HepG2 (cell line): ENCODE results near the gene DAB1. TPM values are rescaled to one million over a fixed set of nuclear protein-coding genes. Genes with fewer than 3 reads are reported as not detected.

Experiments
- ATAC-seq: fragments of 200-7000 bp; cut with Tn5 transposase; 3 replicates; pipeline ENCODE4 v1.9.1; 2020; ENCODE audit warnings: mild to moderate bottlenecking, moderate library complexity
- BruUV-seq: library from RNA; stranded (reverse); fragments of 400-500 nt; replicated peaks from 2 replicates; lab custom pipeline; 2021; lab: Mats Ljungman, UMichigan
- CTCF ChIA-PET: fragments of 300-600 bp; formaldehyde crosslinking; extraction: SDS; loops from one replicate; lab custom pipeline; 2021; ENCODE audit warnings: low total read pairs, inconsistent platforms, low intra/inter-chr PET ratio; lab: Yijun Ruan, JAX
- POLR2A ChIA-PET: fragments of 350-600 bp; sonication (Branson Sonifier 250); formaldehyde crosslinking; loops from one replicate; lab custom pipeline; 2020; ENCODE audit warnings: antibody characterized with exemption, inconsistent platforms; lab: Yijun Ruan, JAX
- DNase-seq: peaks from one replicate; pipeline ENCODE4 v3.0.0-alpha.2; 2015; ENCODE audit warnings: low spot score
- FAIRE-seq: peaks from 3 replicates; lab custom pipeline; 2011; peaks lifted over from hg19 to GRCh38; lab: Jason Lieb, UNC
- H2AFZ ChIP-seq: one replicate; pipeline ENCODE4 v1.6.1; 2011; ENCODE audit warnings: low read length, inconsistent platforms
- H3K27ac ChIP-seq: fragments of 300-600 bp; 3 replicates; pipeline ENCODE4 v1.8.0; 2011; ENCODE audit warnings: mixed run types, mild to moderate bottlenecking, mixed read lengths, low read length, inconsistent platforms; ENCODE audit not compliant: insufficient read depth; ENCODE audit errors: extremely low read length
- H3K27me3 ChIP-seq, 2 experiments: fragments of 200-600 bp in 1 of 2; 2 replicates in 1 of 2; 3 replicates in 1 of 2; pipeline versions ENCODE4 v1.6.0 to v1.8.0; 2011; ENCODE audit warnings: low read length in 2 of 2, mild to moderate bottlenecking in 2 of 2, moderate library complexity in 2 of 2, inconsistent platforms in 1 of 2; ENCODE audit not compliant: insufficient read depth in 2 of 2, control insufficient read depth in 1 of 2
- H3K36me3 ChIP-seq, 2 experiments: fragments of 200-600 bp in 1 of 2; replicated peaks in 1 of 2; 2 replicates in 1 of 2; 3 replicates in 1 of 2; pipeline versions ENCODE4 v1.5.1 to v1.8.0; 2011; ENCODE audit warnings: low read length in 2 of 2, inconsistent platforms in 1 of 2; ENCODE audit not compliant: insufficient read depth in 2 of 2, control insufficient read depth in 1 of 2
- H3K4me1 ChIP-seq: 2 replicates; pipeline ENCODE4 v1.5.1; 2012; ENCODE audit warnings: low read length, inconsistent platforms; ENCODE audit not compliant: insufficient read depth
- H3K4me2 ChIP-seq: 2 replicates; pipeline ENCODE4 v1.6.0; 2011; ENCODE audit warnings: low read depth, low read length, inconsistent platforms
- H3K4me3 ChIP-seq, 3 experiments: fragments of 200-600 bp in 1 of 3; sonication (generic), shearing (Covaris generic) in 1 of 3; replicated peaks in 1 of 3; 2 replicates each; pipeline ENCODE4 v1.5.1; 2011 to 2016; ENCODE audit warnings: low read length in 3 of 3, inconsistent platforms in 2 of 3, low read depth in 2 of 3, mild to moderate bottlenecking in 2 of 3, control low read depth in 1 of 3, mixed read lengths in 1 of 3; ENCODE audit not compliant: insufficient read depth in 1 of 3
- H3K79me2 ChIP-seq: one replicate; pipeline ENCODE4 v1.6.1; 2011; ENCODE audit warnings: low read length, inconsistent platforms; ENCODE audit not compliant: insufficient read depth
- H3K9ac ChIP-seq: 2 replicates; pipeline ENCODE4 v1.6.0; 2011; ENCODE audit warnings: mild to moderate bottlenecking, low read depth, low read length, inconsistent platforms; ENCODE audit not compliant: insufficient read depth
- H3K9me3 ChIP-seq: 2 replicates; pipeline ENCODE4 v1.5.1; 2012; ENCODE audit warnings: mild to moderate bottlenecking, low read length
- H4K20me1 ChIP-seq: 2 replicates; pipeline ENCODE4 v1.6.0; 2011; ENCODE audit warnings: inconsistent platforms, mild to moderate bottlenecking, low read length, moderate library complexity; ENCODE audit not compliant: insufficient read depth
- HNRNPL ChIP-seq: fragments of 200-400 bp; formaldehyde crosslinking; IDR thresholded peaks from 2 replicates; pipeline ENCODE4 v1.6.1; 2017; ENCODE audit warnings: mild to moderate bottlenecking, low read depth, low read length
- KDM4B ChIP-seq: sonication (generic); formaldehyde crosslinking; IDR thresholded peaks from 2 replicates; pipeline ENCODE4 v1.4.0; 2020; ENCODE audit warnings: missing genetic modification reagents
- REST ChIP-seq, 2 experiments: IDR thresholded peaks; 2 replicates each; pipeline ENCODE4 v1.6.1; 2011 to 2012; ENCODE audit warnings: low read length in 2 of 2, borderline replicate concordance in 1 of 2, low read depth in 1 of 2, mild to moderate bottlenecking in 1 of 2, moderate library complexity in 1 of 2
- STAG1 ChIP-seq: sonication (generic); formaldehyde crosslinking; IDR thresholded peaks from 2 replicates; pipeline ENCODE4 v1.4.0; 2020; ENCODE audit warnings: missing genetic modification reagents
- TFAP4 ChIP-seq: sonication (generic); IDR thresholded peaks from 2 replicates; pipeline ENCODE4 v1.6.1; 2016; ENCODE audit warnings: low read depth, borderline replicate concordance
- ZNF292 ChIP-seq: sonication (generic); formaldehyde crosslinking; IDR thresholded peaks from 2 replicates; pipeline ENCODE4 v1.8.1; 2022; ENCODE audit warnings: mild to moderate bottlenecking, low read depth, missing genetic modification reagents, borderline replicate concordance
- WGBS: methylation state at CpG from one replicate; pipeline ENCODE4 v1.1.6; 2017; ENCODE audit warnings: low lambda C conversion rate; 5-methylcytosine and 5-hydroxymethylcytosine counted together
- in situ Hi-C: cut with HindIII; loops from 2 replicates; pipeline ENCODE4 v1.10.0; 2017; ENCODE audit warnings: low pct_unique_long_range_greater_than_20kb; ENCODE audit not compliant: extremely low pct_ligation_motif_present
- intact Hi-C: fragments of 100-400 bp; cut with micrococcal nuclease; formaldehyde crosslinking; loops from one replicate; pipeline ENCODE4 v1.10.0; 2022; ENCODE audit not compliant: unreplicated experiment
- polyA plus RNA-seq, 8 experiments: library from polyadenylated mRNA; depleted of rRNA in 3 of 8; stranded (reverse) in 7 of 8; unstranded in 1 of 8; fragments of >200 nt; fragmentation: Illumina TruSeq in 4 of 8; extraction: Trizol in 4 of 8; gene quantifications; 2 replicates each; pipeline versions ENCODE4 v1.2.1 to v1.2.3, GENCODE V29; 2011 to 2016; ENCODE audit warnings: low read depth in 4 of 8, missing spikeins in 1 of 8, mixed read lengths in 1 of 8; ENCODE audit not compliant: insufficient read depth in 1 of 8
- total RNA-seq, 5 experiments: library from RNA; depleted of rRNA; stranded (reverse); fragments of >200 nt; fragmentation: Illumina TruSeq; extraction: Trizol; gene quantifications; 2 replicates each; pipeline ENCODE4 v1.2.3, GENCODE V29; 2016; ENCODE audit warnings: low read depth in 1 of 5
- TF ChIP-seq, protein P1 (sequence below): sonication (generic); formaldehyde crosslinking; IDR thresholded peaks from 2 replicates; pipeline ENCODE4 v1.5.1; 2020; ENCODE audit warnings: missing genetic modification reagents, mild to moderate bottlenecking, borderline replicate concordance
- TF ChIP-seq, protein P2 (sequence below): sonication (generic); formaldehyde crosslinking; IDR thresholded peaks from 2 replicates; pipeline ENCODE4 v1.9.0; 2022; ENCODE audit warnings: low read depth, missing genetic modification reagents

The DAB1 gene
- total and polyA plus RNA-seq, 2 of the 13 experiments (the other 11 are each of a cell fraction or from before 2014, with no cell fraction given) = 0.04 to 0.13 TPM

DNA sequence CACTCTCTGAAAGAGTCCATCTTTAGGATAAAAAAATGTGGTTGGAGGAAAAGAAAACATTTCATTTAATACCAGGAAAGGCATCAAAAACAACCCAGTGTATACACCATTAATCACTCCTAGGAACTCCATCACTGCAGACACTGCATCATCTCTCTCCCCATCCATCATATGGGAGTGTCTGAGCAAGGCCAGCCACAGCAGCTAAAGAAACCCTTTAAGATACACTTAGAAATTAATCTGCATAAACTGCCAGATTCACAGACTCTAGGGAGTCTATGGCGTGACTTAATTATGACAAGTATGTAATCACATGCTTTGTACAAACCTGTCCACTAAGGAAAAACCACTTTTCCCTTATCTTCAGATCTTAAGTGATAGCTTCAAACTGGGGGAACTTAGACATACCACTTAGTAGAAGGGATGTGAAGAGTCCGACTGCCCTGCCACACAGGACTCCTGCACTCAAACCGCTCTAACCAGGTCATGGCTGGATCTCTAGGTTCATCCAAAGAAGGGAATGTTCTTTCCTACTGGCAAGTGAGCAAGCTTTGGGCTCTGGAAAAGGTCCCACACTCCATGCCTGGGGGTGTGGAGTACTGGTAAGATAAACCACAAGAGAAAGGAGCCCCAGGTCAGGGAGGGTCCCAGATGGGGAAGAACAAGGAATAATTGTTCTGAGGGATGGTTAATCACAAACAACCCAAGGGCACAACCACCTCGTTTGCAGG is 397.1 kb downstream of the DAB1 start (continued):
- TF ChIP-seq, protein P1, sequence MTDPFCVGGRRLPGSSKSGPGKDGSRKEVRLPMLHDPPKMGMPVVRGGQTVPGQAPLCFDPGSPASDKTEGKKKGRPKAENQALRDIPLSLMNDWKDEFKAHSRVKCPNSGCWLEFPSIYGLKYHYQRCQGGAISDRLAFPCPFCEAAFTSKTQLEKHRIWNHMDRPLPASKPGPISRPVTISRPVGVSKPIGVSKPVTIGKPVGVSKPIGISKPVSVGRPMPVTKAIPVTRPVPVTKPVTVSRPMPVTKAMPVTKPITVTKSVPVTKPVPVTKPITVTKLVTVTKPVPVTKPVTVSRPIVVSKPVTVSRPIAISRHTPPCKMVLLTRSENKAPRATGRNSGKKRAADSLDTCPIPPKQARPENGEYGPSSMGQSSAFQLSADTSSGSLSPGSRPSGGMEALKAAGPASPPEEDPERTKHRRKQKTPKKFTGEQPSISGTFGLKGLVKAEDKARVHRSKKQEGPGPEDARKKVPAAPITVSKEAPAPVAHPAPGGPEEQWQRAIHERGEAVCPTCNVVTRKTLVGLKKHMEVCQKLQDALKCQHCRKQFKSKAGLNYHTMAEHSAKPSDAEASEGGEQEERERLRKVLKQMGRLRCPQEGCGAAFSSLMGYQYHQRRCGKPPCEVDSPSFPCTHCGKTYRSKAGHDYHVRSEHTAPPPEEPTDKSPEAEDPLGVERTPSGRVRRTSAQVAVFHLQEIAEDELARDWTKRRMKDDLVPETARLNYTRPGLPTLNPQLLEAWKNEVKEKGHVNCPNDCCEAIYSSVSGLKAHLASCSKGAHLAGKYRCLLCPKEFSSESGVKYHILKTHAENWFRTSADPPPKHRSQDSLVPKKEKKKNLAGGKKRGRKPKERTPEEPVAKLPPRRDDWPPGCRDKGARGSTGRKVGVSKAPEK (CRISPR knock-in tag) = no peak

- H3K4me1 ChIP-seq = peaks cover 18% of the 10 kb centered on the region
- H3K4me2 ChIP-seq = peak overlapping the region; percentile 28; the same call in 1 of the 2 replicates
- ATAC-seq = peak; percentile 97
- no TSS peak for BruUV-seq
- peak overlapping the region in 1 of 3 experiments; percentile 5; a peak in 1 of 6 replicates for H3K4me3 ChIP-seq
- 12% methylated on average over 5 of the region's 8 CpGs for WGBS
- no peaks in the 10 kb centered on the region; a peak in 1 of 5 replicates for H3K27me3 ChIP-seq
- POLR2A ChIA-PET = no interaction called here
- no peak for DNase-seq
- in situ Hi-C loops = no loop called here
- intact Hi-C loops = no loop called here
- no peaks in the 10 kb centered on the region for H3K79me2 ChIP-seq
- no peaks in the 10 kb centered on the region for H3K36me3 ChIP-seq
- no peaks in the 10 kb centered on the region for H4K20me1 ChIP-seq
- H3K9me3 ChIP-seq = peaks cover 9% of the 10 kb centered on the region; the same call in 1 of the 2 replicates
- no peak for FAIRE-seq
- CTCF ChIA-PET = no interaction called here
- no peak overlapping the region for H3K27ac ChIP-seq
- H3K9ac ChIP-seq = no peak overlapping the region; the same call in 1 of the 2 replicates
- no peak overlapping the region for H2AFZ ChIP-seq
- TF ChIP-seq, protein P2, sequence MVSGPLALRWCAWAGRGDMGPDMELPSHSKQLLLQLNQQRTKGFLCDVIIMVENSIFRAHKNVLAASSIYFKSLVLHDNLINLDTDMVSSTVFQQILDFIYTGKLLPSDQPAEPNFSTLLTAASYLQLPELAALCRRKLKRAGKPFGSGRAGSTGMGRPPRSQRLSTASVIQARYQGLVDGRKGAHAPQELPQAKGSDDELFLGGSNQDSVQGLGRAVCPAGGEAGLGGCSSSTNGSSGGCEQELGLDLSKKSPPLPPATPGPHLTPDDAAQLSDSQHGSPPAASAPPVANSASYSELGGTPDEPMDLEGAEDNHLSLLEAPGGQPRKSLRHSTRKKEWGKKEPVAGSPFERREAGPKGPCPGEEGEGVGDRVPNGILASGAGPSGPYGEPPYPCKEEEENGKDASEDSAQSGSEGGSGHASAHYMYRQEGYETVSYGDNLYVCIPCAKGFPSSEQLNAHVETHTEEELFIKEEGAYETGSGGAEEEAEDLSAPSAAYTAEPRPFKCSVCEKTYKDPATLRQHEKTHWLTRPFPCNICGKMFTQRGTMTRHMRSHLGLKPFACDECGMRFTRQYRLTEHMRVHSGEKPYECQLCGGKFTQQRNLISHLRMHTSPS = peak; percentile 25; the same call in 1 of the 2 replicates
- TF ChIP-seq ZNF292 (CRISPR knock-in tag) (peak; percentile 29; the same call in 1 of the 2 replicates), TFAP4 (peak; percentile 31; the same call in 1 of the 2 replicates), REST (IDR thresholded peaks at IDR 0.05; ENCODE audit: borderline replicate concordance in 1 of 2, low read depth in 1 of 2, low read length in 2 of 2) (peak; percentile 10 to 43; a peak in 2 of 4 replicates), KDM4B (CRISPR knock-in tag) (no peak), HNRNPL (peak; percentile 75; the same call in 1 of the 2 replicates), STAG1 (CRISPR knock-in tag) (0 out of 2 replicates have a peak, but pooled peaks have one; percentile 10)
These were observed 399.0 kb downstream of the DAB1 start for GRCh38 chr1:57024855-57025254.
